ENCODE measurements around the gene SPATA31A7. TPM values are rescaled to one million over a fixed set of nuclear protein-coding genes. Genes with fewer than 3 reads are reported as not detected.
"Not testable (repeated sequence)": the region's sequence is repeated elsewhere in the genome, so short reads cannot be mapped to it uniquely, and the experiment has no call there.

SPATA31A7 gene
- total RNA-seq: not detected

DNA sequence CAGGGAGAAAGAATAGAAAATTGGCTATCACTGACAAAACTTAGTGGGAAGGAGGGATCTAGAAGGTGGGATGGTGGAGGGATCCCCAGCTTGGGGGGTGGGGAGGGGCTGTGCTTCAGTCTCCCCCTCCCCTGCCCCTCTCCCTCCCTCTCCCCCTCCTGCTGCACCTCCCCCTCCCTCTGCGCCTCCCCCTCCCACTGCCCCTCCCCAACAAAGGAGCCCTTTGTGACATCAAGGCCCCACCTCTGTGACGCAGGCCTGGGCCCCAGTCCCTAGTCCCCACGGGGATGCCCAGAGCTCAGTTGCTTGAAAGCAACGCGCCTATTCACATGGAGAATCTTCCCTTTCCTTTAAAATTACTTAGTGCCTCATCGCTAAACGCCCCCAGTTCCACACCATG is at the start of gene SPATA31A7:
TSS of gene SPATA31A7 (plus strand) at position 301 of the 400 bp plus-strand sequence. CDS start at position 330, 29 bp downstream.
- H3K4me3 ChIP-seq; H3K36me3 ChIP-seq; H3K27ac ChIP-seq; DNase-seq (ENCODE audit: low spot score); H3K4me1 ChIP-seq; H3K27me3 ChIP-seq; H3K9me3 ChIP-seq: not testable (repeated sequence)

DNA sequence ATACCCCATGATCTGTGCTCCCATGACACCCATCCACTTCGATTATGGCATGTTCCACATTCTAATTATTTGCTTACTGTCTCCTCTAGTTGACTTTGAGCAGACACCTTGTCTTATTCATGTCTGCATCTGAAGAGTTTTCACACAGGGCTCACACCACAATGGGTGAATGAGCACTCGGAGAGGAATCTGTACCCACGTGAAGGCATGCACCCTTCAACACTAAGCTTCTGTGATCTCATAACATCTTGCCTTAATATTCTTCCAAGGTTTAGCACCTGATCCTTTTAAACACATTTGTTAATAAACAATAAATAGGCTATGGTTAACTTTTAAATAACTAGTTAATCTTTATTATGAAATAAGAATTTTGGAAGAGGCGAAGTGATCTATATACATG is 36.6 kb downstream of the SPATA31A7 start:
- H3K27ac ChIP-seq; DNase-seq (ENCODE audit: low spot score); H3K4me1 ChIP-seq: not testable (repeated sequence)

More for the DNA sequence above, 36.6 kb downstream of the SPATA31A7 start:
- H3K4me3 ChIP-seq, H3K36me3 ChIP-seq, H3K27me3 ChIP-seq, H3K9me3 ChIP-seq: not testable (repeated sequence)

Data from right atrium auricular region (tissue), 2 donors.